ENCODE results near the gene SNRPN. TPM values are rescaled to one million over a fixed set of nuclear protein-coding genes. Genes with fewer than 3 reads are reported as not detected.

Gene SNRPN
- total RNA-seq = 10 to 100 TPM; 69.5 to 74.5 TPM
- polyA plus RNA-seq (2013, experiment 1 of 2) = 144 TPM
- 144 TPM for polyA plus RNA-seq (2013, experiment 2 of 2)
- total RNA-seq = 1.3 to 25.4 (median 11.1) reads per million in 172 experiments

GRCh38 chr15:24954783-24955530, at the start of gene SNRPN, which contains the start of gene SNURF:
TSS of gene SNRPN (plus strand) at chr15:24954987. CDS start at chr15:24974454, 19,467 bp downstream.
TSS of gene SNURF (plus strand) at chr15:24954987. CDS start at chr15:24955049, 62 bp downstream.
- ATAC-seq (ENCODE audit: poor library complexity) (peak; percentile 24), DNase-seq (peak; percentile 47 to 83 (median 58))
- peak within 1 kb of the TSS; percentile 96 for H3K4me3 Mint-ChIP-seq
- peaks cover 2% of the 10 kb centered on the region for H3K9me3 Mint-ChIP-seq
- intact Hi-C loops (cut with DNase I, micrococcal nuclease) = loop anchor here in 1 of 2 experiments (5.0 kb wide), 2 partner anchors 482 to 1127 kb away; partner anchors contain the start of gene UBE3A
- H3K4me1 ChIP-seq (ENCODE audit: insufficient read depth, low read length) = peaks cover 8% of the 10 kb centered on the region
- no peaks in the 10 kb centered on the region for H3K27me3 Mint-ChIP-seq
- H3K4me3 ChIP-seq (ENCODE audit: low read length) = peak within 1 kb of the TSS; percentile 89
- peak within 1 kb of the TSS; percentile 99 for H3K27ac Mint-ChIP-seq
- H3K9me3 ChIP-seq (ENCODE audit: control insufficient read depth in 1 of 2, insufficient read depth in 1 of 2, low read length in 2 of 2) = peaks cover 15 to 40% of the 10 kb centered on the region in 2 experiments
- TF ChIP-seq CTCF (IDR thresholded peaks at IDR 0.05) = no peak
- peak within 1 kb of the TSS; percentile 85 to 92 for H3K27ac ChIP-seq (ENCODE audit: low read depth in 1 of 2, low read length in 2 of 2)
- POLR2A ChIA-PET = interaction anchor here (1.1 kb wide), 1 partner anchor 26 kb away, joined by 3 read pairs; no protein-coding TSS in a partner anchor
- H3K27me3 ChIP-seq (ENCODE audit: control insufficient read depth in 1 of 2, insufficient read depth in 2 of 2, low read length in 2 of 2) = no peaks in the 10 kb centered on the region
- H3K36me3 ChIP-seq (ENCODE audit: insufficient read depth, low read length) = no peaks in the 10 kb centered on the region
- CTCF ChIA-PET = no interaction called here
- H3K4me1 Mint-ChIP-seq (ENCODE audit: low read depth) = peaks cover 19% of the 10 kb centered on the region
- H3K36me3 Mint-ChIP-seq (ENCODE audit: low read depth) = peaks cover 53% of the 10 kb centered on the region

- H3K36me3 ChIP-seq (ENCODE audit: insufficient read depth, low read length) = no peaks in the 10 kb centered on the region
- Mint-ChIP-seq H3K4me3 (no peak overlapping the region), H3K9me3 (peaks cover 13% of the 10 kb centered on the region), H3K27me3 (no peaks in the 10 kb centered on the region), H3K27ac (no peak overlapping the region), H3K36me3 (ENCODE audit: low read depth) (peaks cover 10% of the 10 kb centered on the region), H3K4me1 (ENCODE audit: low read depth) (peaks cover 8% of the 10 kb centered on the region)
- H3K4me3 ChIP-seq (ENCODE audit: low read length) = no peak overlapping the region
- H3K27ac ChIP-seq (ENCODE audit: low read depth in 1 of 2, low read length in 2 of 2) = no peak overlapping the region
- ATAC-seq (ENCODE audit: poor library complexity) (no peak), DNase-seq (peak in 2 of 14 experiments; percentile 9 to 37)
- intact Hi-C loops (cut with DNase I, micrococcal nuclease) = no loop called here
- TF ChIP-seq CTCF (IDR thresholded peaks at IDR 0.05) = no peak
- CTCF ChIA-PET = no interaction called here
- no peaks in the 10 kb centered on the region for H3K4me1 ChIP-seq (ENCODE audit: insufficient read depth, low read length)
- H3K9me3 ChIP-seq (ENCODE audit: control insufficient read depth in 1 of 2, insufficient read depth in 1 of 2, low read length in 2 of 2) = peaks cover 11 to 33% of the 10 kb centered on the region in 2 experiments
- POLR2A ChIA-PET = no interaction called here
- no peaks in the 10 kb centered on the region for H3K27me3 ChIP-seq (ENCODE audit: control insufficient read depth in 1 of 2, insufficient read depth in 2 of 2, low read length in 2 of 2)
These were observed 38.3 kb upstream of the SNRPN start for GRCh38 chr15:24916305-24917009.

- no peak for DNase-seq
- no peak overlapping the region for H3K4me3 ChIP-seq (ENCODE audit: low read length)
- no peak overlapping the region for H3K27ac ChIP-seq (ENCODE audit: low read depth in 1 of 2, low read length in 2 of 2)
- no peak for TF ChIP-seq CTCF (IDR thresholded peaks at IDR 0.05)
- H3K4me3 Mint-ChIP-seq = no peak overlapping the region
- no peak overlapping the region for H3K27ac Mint-ChIP-seq
- intact Hi-C loops (cut with DNase I, micrococcal nuclease) = no loop called here
- no peaks in the 10 kb centered on the region for H3K27me3 ChIP-seq (ENCODE audit: control insufficient read depth in 1 of 2, insufficient read depth in 2 of 2, low read length in 2 of 2)
- H3K27me3 Mint-ChIP-seq = no peaks in the 10 kb centered on the region
- ChIA-PET CTCF (no interaction called here), POLR2A (no interaction called here)
- H3K9me3 Mint-ChIP-seq = peaks cover 11% of the 10 kb centered on the region
- peaks cover 4 to 29% of the 10 kb centered on the region in 2 experiments for H3K9me3 ChIP-seq (ENCODE audit: control insufficient read depth in 1 of 2, insufficient read depth in 1 of 2, low read length in 2 of 2)
- no peak for ATAC-seq (ENCODE audit: poor library complexity)
- peaks cover 10% of the 10 kb centered on the region for H3K36me3 Mint-ChIP-seq (ENCODE audit: low read depth)
- peaks cover 8% of the 10 kb centered on the region for H3K4me1 Mint-ChIP-seq (ENCODE audit: low read depth)
- no peaks in the 10 kb centered on the region for H3K4me1 ChIP-seq (ENCODE audit: insufficient read depth, low read length)
- no peaks in the 10 kb centered on the region for H3K36me3 ChIP-seq (ENCODE audit: insufficient read depth, low read length)
These were observed 37.4 kb upstream of the SNRPN start for GRCh38 chr15:24917431-24917830.

All from CD4-positive, alpha-beta T cell (primary cell).